PFSK-1 (cell line): ENCODE measurements around the gene SLC44A3.

ENCODE experiments used
- POLR2AphosphoS5 ChIP-seq: IDR thresholded peaks from 2 replicates; pipeline ENCODE4 v1.6.1; 2012; ENCODE audit warnings: low read depth, mild to moderate bottlenecking, control low read depth, low read length, moderate library complexity
- SIN3A ChIP-seq: IDR thresholded peaks from 2 replicates; pipeline ENCODE4 v1.6.1; 2012; ENCODE audit warnings: mild to moderate bottlenecking, low read length, moderate library complexity, borderline replicate concordance; ENCODE audit not compliant: insufficient read depth

- TF ChIP-seq POLR2AphosphoS5: no peak
- TF ChIP-seq SIN3A: no peak
These were observed 18.1 kb upstream of the SLC44A3 start for GRCh38 chr1:94801919-94802546.
